H1 (cell line): Measurements from ENCODE around the gene DGAT2L6. TPM values are rescaled to one million over a fixed set of nuclear protein-coding genes. Genes with fewer than 3 reads are reported as not detected.

Experiments
- CTCF ChIA-PET: fragments of 300-600 bp; sonication (Branson Sonifier 250); formaldehyde crosslinking; loops from one replicate; lab custom pipeline; 2021; ENCODE audit not compliant: partially characterized antibody; lab: Charles Lee
- POLR2A ChIA-PET: fragments of 300-600 bp; sonication (Branson Sonifier 250); formaldehyde crosslinking; loops from one replicate; lab custom pipeline; 2021; ENCODE audit warnings: inconsistent platforms; ENCODE audit not compliant: partially characterized antibody; lab: Charles Lee
- DNase-seq, 2 experiments: peaks; one replicate each; pipeline versions ENCODE4 v3.0.0 to v3.0.0-alpha.2; 2010 to 2022; ENCODE audit warnings: low spot score in 2 of 2, low read depth in 1 of 2, mixed read lengths in 1 of 2
- FAIRE-seq: peaks from 2 replicates; lab custom pipeline; 2011; peaks lifted over from hg19 to GRCh38; lab: Jason Lieb, UNC
- H2AFZ ChIP-seq: 2 replicates; pipeline ENCODE4 v1.8.1; 2012; ENCODE audit warnings: low read length, inconsistent platforms
- H2AK5ac ChIP-seq: 2 replicates; pipeline ENCODE4 v1.6.1; 2013; ENCODE audit warnings: low read depth, low read length
- H2BK120ac ChIP-seq: replicated peaks from 2 replicates; pipeline ENCODE3; 2013; ENCODE audit warnings: low read depth, low read length, inconsistent platforms
- H2BK12ac ChIP-seq: 2 replicates; pipeline ENCODE4 v1.6.1; 2013; ENCODE audit warnings: low read depth, low read length
- H2BK15ac ChIP-seq: 2 replicates; pipeline ENCODE4 v1.6.1; 2013; ENCODE audit warnings: low read length
- H2BK20ac ChIP-seq: 2 replicates; pipeline ENCODE4 v1.6.1; 2013; ENCODE audit warnings: low read length
- H2BK5ac ChIP-seq: 2 replicates; pipeline ENCODE4 v1.6.1; 2013; ENCODE audit warnings: low read depth, low read length
- H3K14ac ChIP-seq: 2 replicates; pipeline ENCODE4 v1.6.1; 2013; ENCODE audit warnings: inconsistent platforms; ENCODE audit not compliant: insufficient read length
- H3K18ac ChIP-seq: 2 replicates; pipeline ENCODE4 v1.6.1; 2013; ENCODE audit warnings: low read length; ENCODE audit errors: extremely low read depth
- H3K23ac ChIP-seq: 2 replicates; pipeline ENCODE4 v1.6.1; 2013; ENCODE audit warnings: inconsistent platforms; ENCODE audit not compliant: insufficient read length
- H3K23me2 ChIP-seq: 2 replicates; pipeline ENCODE4 v1.6.1; 2013; ENCODE audit warnings: low read depth, low read length
- H3K27ac ChIP-seq: 2 replicates; pipeline ENCODE4 v1.6.1; 2011; ENCODE audit warnings: low read depth, low read length, inconsistent platforms
- H3K27me3 ChIP-seq, 4 experiments: replicated peaks in 1 of 4; 1 replicate in 1 of 4; 2 replicates in 3 of 4; pipeline versions ENCODE4 v1.6.1 to v1.8.1; 2011 to 2013; ENCODE audit warnings: low read length in 3 of 4, mild to moderate bottlenecking in 3 of 4, inconsistent platforms in 2 of 4, mixed read lengths in 2 of 4, moderate library complexity in 1 of 4; ENCODE audit not compliant: control insufficient read depth in 3 of 4, insufficient read depth in 3 of 4; ENCODE audit errors: extremely low read depth in 1 of 4
- H3K36me3 ChIP-seq, 4 experiments: 2 replicates each; pipeline versions ENCODE4 v1.6.1 to v1.8.1; 2011 to 2013; ENCODE audit warnings: mild to moderate bottlenecking in 4 of 4, low read length in 3 of 4, moderate library complexity in 2 of 4, control low read depth in 1 of 4, inconsistent platforms in 1 of 4; ENCODE audit not compliant: insufficient read depth in 4 of 4, control insufficient read depth in 2 of 4
- H3K4ac ChIP-seq: replicated peaks from 2 replicates; pipeline ENCODE3; 2013; ENCODE audit warnings: low read length, low read depth, mixed read lengths, inconsistent platforms; ENCODE audit not compliant: insufficient read length
- H3K4me1 ChIP-seq, 4 experiments: replicated peaks in 1 of 4; 1 replicate in 1 of 4; 2 replicates in 3 of 4; pipeline versions ENCODE4 v1.6.1 to v1.8.1; 2011 to 2013; ENCODE audit warnings: low read length in 3 of 4, inconsistent platforms in 2 of 4, mixed read lengths in 1 of 4; ENCODE audit not compliant: insufficient read depth in 4 of 4, control insufficient read depth in 3 of 4
- H3K4me2 ChIP-seq, 2 experiments: 2 replicates each; pipeline versions ENCODE4 v1.6.1 to v1.8.1; 2011 to 2013; ENCODE audit warnings: low read depth in 2 of 2, low read length in 2 of 2, control low read depth in 1 of 2, inconsistent platforms in 1 of 2, mild to moderate bottlenecking in 1 of 2; ENCODE audit not compliant: insufficient read depth in 1 of 2
- H3K4me3 ChIP-seq, 4 experiments: fragments of 200-600, 300-600 bp in 1 of 4; sonication (generic), shearing (Covaris generic), sonication (Bioruptor Twin) in 1 of 4; 2 replicates each; pipeline versions ENCODE4 v1.5.1 to v1.8.1; 2011 to 2016; ENCODE audit warnings: low read length in 4 of 4, low read depth in 3 of 4, control low read depth in 2 of 4, inconsistent platforms in 2 of 4, mild to moderate bottlenecking in 2 of 4, mixed read lengths in 1 of 4, moderate library complexity in 1 of 4; ENCODE audit not compliant: insufficient read depth in 2 of 4; ENCODE audit errors: extremely low read depth in 1 of 4
- H3K56ac ChIP-seq: replicated peaks from 2 replicates; pipeline ENCODE3; 2013; ENCODE audit warnings: low read depth, mild to moderate bottlenecking, mixed read lengths, low read length, inconsistent platforms; ENCODE audit not compliant: insufficient read length
- H3K79me1 ChIP-seq: 2 replicates; pipeline ENCODE4 v1.6.1; 2013; ENCODE audit warnings: low read depth, low read length, control low read depth
- H3K79me2 ChIP-seq, 2 experiments: 2 replicates each; pipeline versions ENCODE4 v1.6.1 to v1.8.1; 2012 to 2013; ENCODE audit warnings: low read length in 2 of 2, mild to moderate bottlenecking in 2 of 2, inconsistent platforms in 1 of 2; ENCODE audit not compliant: insufficient read depth in 2 of 2, control insufficient read depth in 1 of 2
- H3K9ac ChIP-seq, 4 experiments: replicated peaks in 1 of 4; 1 replicate in 1 of 4; 2 replicates in 3 of 4; pipeline versions ENCODE4 v1.6.1 to v1.8.1; 2011 to 2013; ENCODE audit warnings: low read depth in 3 of 4, low read length in 3 of 4, control low read depth in 2 of 4, mild to moderate bottlenecking in 2 of 4, moderate library complexity in 2 of 4, inconsistent platforms in 1 of 4; ENCODE audit errors: extremely low read depth in 1 of 4
- H3K9me3 ChIP-seq, 2 experiments: 2 replicates each; pipeline versions ENCODE4 v1.6.1 to v1.8.1; 2012 to 2013; ENCODE audit warnings: mild to moderate bottlenecking in 2 of 2, moderate library complexity in 2 of 2, control low read depth in 1 of 2, inconsistent platforms in 1 of 2, low read depth in 1 of 2, low read length in 1 of 2, mixed read lengths in 1 of 2; ENCODE audit not compliant: insufficient read depth in 2 of 2
- H4K20me1 ChIP-seq, 2 experiments: replicated peaks in 1 of 2; 2 replicates each; pipeline versions ENCODE3 to v1.8.1; 2011 to 2013; ENCODE audit warnings: inconsistent platforms in 2 of 2, low read length in 2 of 2, mild to moderate bottlenecking in 1 of 2; ENCODE audit not compliant: insufficient read depth in 2 of 2, control insufficient read depth in 1 of 2
- H4K5ac ChIP-seq: 2 replicates; pipeline ENCODE4 v1.6.1; 2013; ENCODE audit warnings: low read length, low read depth, mixed read lengths, inconsistent platforms; ENCODE audit not compliant: insufficient read length
- H4K8ac ChIP-seq: 2 replicates; pipeline ENCODE4 v1.8.0; 2013; ENCODE audit warnings: mild to moderate bottlenecking, moderate library complexity, low read length, inconsistent platforms; ENCODE audit not compliant: insufficient read depth; ENCODE audit errors: extremely low read depth
- H4K91ac ChIP-seq: replicated peaks from 2 replicates; pipeline ENCODE3; 2013; ENCODE audit warnings: low read length, mixed read lengths, inconsistent platforms; ENCODE audit not compliant: insufficient read length
- EGR1 ChIP-seq: IDR thresholded peaks from 2 replicates; pipeline ENCODE4 v1.6.1; 2011; ENCODE audit warnings: low read depth, low read length, borderline replicate concordance
- GABPA ChIP-seq: IDR thresholded peaks from 2 replicates; pipeline ENCODE4 v1.6.1; 2011; ENCODE audit warnings: mild to moderate bottlenecking, low read length, moderate library complexity, borderline replicate concordance; ENCODE audit not compliant: insufficient read depth
- KDM1A ChIP-seq: fragments of 200-600, 300-600 bp; sonication (generic); IDR thresholded peaks from 2 replicates; pipeline ENCODE4 v1.7.1; 2016; ENCODE audit warnings: mild to moderate bottlenecking, low read length, borderline replicate concordance
- KDM4A ChIP-seq: IDR thresholded peaks from one replicate; pipeline ENCODE4 v1.7.1; 2012; ENCODE audit warnings: low read depth, mild to moderate bottlenecking, moderate library complexity, low read length, inconsistent platforms; ENCODE audit not compliant: severe bottlenecking
- MAFK ChIP-seq: IDR thresholded peaks from 2 replicates; pipeline ENCODE4 v1.6.1; 2012; ENCODE audit warnings: low read depth, mild to moderate bottlenecking, improper control_type of control experiment, low read length
- RNF2 ChIP-seq: fragments of 200-900, 300-1000 bp; sonication (generic); IDR thresholded peaks from 2 replicates; pipeline ENCODE4 v1.7.1; 2016; ENCODE audit warnings: borderline replicate concordance, low read depth, mild to moderate bottlenecking, antibody characterized with exemption, low read length; ENCODE audit not compliant: poor library complexity, severe bottlenecking; ENCODE audit errors: missing control alignments
- SIN3A ChIP-seq, 2 experiments: IDR thresholded peaks in 1 of 2; conservative IDR thresholded peaks in 1 of 2; 2 replicates each; pipeline ENCODE4 v1.6.1; 2011 to 2012; ENCODE audit warnings: low read length in 2 of 2, improper control_type of control experiment in 1 of 2, low read depth in 1 of 2, mild to moderate bottlenecking in 1 of 2
- SIRT6 ChIP-seq: IDR thresholded peaks from one replicate; pipeline ENCODE4 v1.7.1; 2012; ENCODE audit warnings: low read length, inconsistent platforms
- SIX5 ChIP-seq: IDR thresholded peaks from 2 replicates; pipeline ENCODE4 v1.6.1; 2011; ENCODE audit warnings: mild to moderate bottlenecking, low read depth, low read length
- SRF ChIP-seq: IDR thresholded peaks from 2 replicates; pipeline ENCODE4 v1.6.1; 2011; ENCODE audit warnings: mild to moderate bottlenecking, low read depth, low read length, moderate library complexity
- TAF1 ChIP-seq: IDR thresholded peaks from 2 replicates; pipeline ENCODE4 v1.6.1; 2011; ENCODE audit warnings: mild to moderate bottlenecking, low read depth, low read length
- WGBS, 2 experiments: shearing (Covaris generic) in 1 of 2; methylation state at CpG; one replicate each; pipeline versions ENCODE4 v1.1.6 to v1.1.7; 2013 to 2015; ENCODE audit warnings: low lambda C conversion rate in 2 of 2, mixed read lengths in 2 of 2, inconsistent platforms in 1 of 2, low coverage in 1 of 2, missing lambda C conversion rate in 1 of 2; ENCODE audit not compliant: insufficient replicate concordance in 2 of 2, insufficient coverage in 1 of 2, insufficient read length in 1 of 2; ENCODE audit errors: extremely low coverage in 1 of 2, missing lambda C conversion rate in 1 of 2; 5-methylcytosine and 5-hydroxymethylcytosine counted together
- polyA plus RNA-seq, 7 experiments: library from polyadenylated mRNA; depleted of rRNA in 3 of 7; stranded (reverse) in 5 of 7; unstranded in 2 of 7; fragments of >200 nt in 5 of 7; fragments of 200-250 nt in 2 of 7; gene quantifications; 1 replicate in 5 of 7; 2 replicates in 1 of 7; 4 replicates in 1 of 7; pipeline versions ENCODE4 v1.2.1 to v1.2.3, GENCODE V29; 2011 to 2013; ENCODE audit warnings: missing spikeins in 2 of 7, mixed read lengths in 2 of 7
- total RNA-seq: library from RNA; stranded (reverse); fragmentation: NEBNext Ultra II Directional; extraction: Animal tissue kit (Norgen Biotek cat#: 25700); gene quantifications from 2 replicates; pipeline ENCODE4 v1.2.1, GENCODE V29; 2021

DGAT2L6 gene
- total and polyA plus RNA-seq, 2 of the 8 experiments (the other 6 are each of a cell fraction or from before 2014, with no cell fraction given), result not detected

DNA sequence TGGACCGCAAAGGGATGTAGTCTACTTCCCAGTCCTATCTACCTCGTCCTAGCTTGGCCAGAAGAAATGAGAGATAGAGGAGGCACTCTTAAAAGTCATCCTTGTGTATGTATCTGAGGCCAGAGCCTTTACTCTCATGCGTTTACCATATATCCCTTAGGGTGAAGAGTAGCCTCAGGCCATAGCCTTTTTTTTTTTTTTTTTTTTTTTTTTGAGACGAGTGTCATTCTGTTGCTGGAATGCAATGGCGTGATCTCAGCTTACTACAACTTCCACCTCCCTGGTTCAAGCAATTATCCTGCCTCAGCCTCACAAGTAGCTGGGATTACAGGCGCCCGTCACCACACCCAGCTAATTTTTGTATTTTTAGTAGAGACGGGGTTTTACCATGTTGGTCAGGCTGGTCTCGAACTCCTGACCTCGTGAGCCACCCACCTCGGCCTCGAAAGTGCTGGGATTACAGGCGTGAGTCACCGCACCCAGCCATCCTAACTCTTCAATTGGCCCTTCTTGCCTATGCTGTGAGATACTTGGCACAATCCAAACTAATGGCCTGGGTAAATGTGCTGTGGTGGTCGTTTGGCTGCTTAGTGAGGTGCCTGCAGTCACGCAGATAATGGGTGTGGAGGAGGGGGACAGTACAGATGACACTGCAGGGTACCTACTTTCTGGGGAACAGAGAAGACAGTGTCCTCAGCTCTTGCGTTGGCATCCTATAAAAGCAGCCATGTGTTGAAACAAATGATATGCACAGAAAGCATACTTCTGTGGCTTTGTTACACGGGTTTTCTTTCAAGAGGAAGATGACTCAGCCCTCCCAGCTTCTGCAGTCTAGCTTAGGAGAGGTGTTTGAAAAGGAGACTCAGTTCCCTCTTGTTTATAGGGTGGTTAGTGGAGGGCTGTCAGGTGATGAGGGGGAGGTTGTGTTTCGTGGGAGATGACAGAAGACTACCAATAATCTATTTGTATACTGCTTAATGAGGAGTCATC lies 10.4 kb upstream of the DGAT2L6 start:
- no peak overlapping the region for H3K27ac ChIP-seq
- no peaks in the 10 kb centered on the region for H3K27me3 ChIP-seq
- H2BK5ac ChIP-seq, result no peak overlapping the region
- H4K91ac ChIP-seq, result no peak overlapping the region
- no peaks in the 10 kb centered on the region for H3K79me1 ChIP-seq
- H2AFZ ChIP-seq, result no peak overlapping the region
- H2BK12ac ChIP-seq, result no peak overlapping the region
- H3K4ac ChIP-seq, result no peak overlapping the region
- H3K4me2 ChIP-seq, result no peak overlapping the region
- no peak overlapping the region for H3K18ac ChIP-seq
- H2AK5ac ChIP-seq, result no peak overlapping the region
- FAIRE-seq, result no peak
- H3K9ac ChIP-seq, result no peak overlapping the region
- peaks cover 1 to 14% (median 5%) of the 10 kb centered on the region in 4 experiments; a peak in 3 of 7 replicates for H3K4me1 ChIP-seq
- H4K5ac ChIP-seq, result no peak overlapping the region
- no peaks in the 10 kb centered on the region for H3K79me2 ChIP-seq
- no peaks in the 10 kb centered on the region for H3K9me3 ChIP-seq
- H3K4me3 ChIP-seq, result no peak overlapping the region
- H3K14ac ChIP-seq, result no peak overlapping the region
- peaks cover 0 to 14% (median 6%) of the 10 kb centered on the region in 4 experiments; a peak in 5 of 8 replicates for H3K36me3 ChIP-seq
- CTCF ChIA-PET, result interaction anchor here (0.5 to 1.2 kb wide), 3 partner anchors 16 to 108 kb away, joined by 3 to 4 read pairs (median 3); no protein-coding TSS in a partner anchor
- no peak for DNase-seq
- POLR2A ChIA-PET, result interaction anchor here (1.2 to 1.4 kb wide), 2 partner anchors 19 to 31 kb away, joined by 3 read pairs; no protein-coding TSS in a partner anchor
- no peak overlapping the region for H3K56ac ChIP-seq
- H4K8ac ChIP-seq, result no peak overlapping the region
- 85% methylated on average over 12 of the region's 19 CpGs; no CpG with 5 or more reads in 1 of the 2 experiments for WGBS, 2 experiments
- H2BK15ac ChIP-seq, result no peak overlapping the region
- H2BK120ac ChIP-seq, result no peak overlapping the region
- no peak overlapping the region for H2BK20ac ChIP-seq
- no peaks in the 10 kb centered on the region for H4K20me1 ChIP-seq
- no peak overlapping the region for H3K23ac ChIP-seq
- H3K23me2 ChIP-seq, result no peaks in the 10 kb centered on the region
- TF ChIP-seq MAFK (no peak), RNF2 (no peak), SRF (no peak), KDM4A (no peak), SIRT6 (no peak), SIX5 (no peak), TAF1 (no peak), GABPA (no peak), EGR1 (no peak), SIN3A (conservative IDR thresholded peaks at IDR 0.05 in 1 of 2, IDR thresholded peaks at IDR 0.05 in 1 of 2; ENCODE audit: low read depth in 1 of 2, low read length in 2 of 2) (no peak), KDM1A (no peak)
